H1 (cell line): Measurements from ENCODE around the gene ITGA6. TPM values are rescaled to one million over a fixed set of nuclear protein-coding genes. Genes with fewer than 3 reads are reported as not detected.

ENCODE experiments used
- CTCF ChIA-PET: fragments of 300-600 bp; sonication (Branson Sonifier 250); formaldehyde crosslinking; loops from one replicate; lab custom pipeline; 2021; ENCODE audit not compliant: partially characterized antibody; lab: Charles Lee
- POLR2A ChIA-PET: fragments of 300-600 bp; sonication (Branson Sonifier 250); formaldehyde crosslinking; loops from one replicate; lab custom pipeline; 2021; ENCODE audit warnings: inconsistent platforms; ENCODE audit not compliant: partially characterized antibody; lab: Charles Lee
- DNase-seq, 2 experiments: peaks; one replicate each; pipeline versions ENCODE4 v3.0.0 to v3.0.0-alpha.2; 2010 to 2022; ENCODE audit warnings: low spot score in 2 of 2, low read depth in 1 of 2, mixed read lengths in 1 of 2
- FAIRE-seq: peaks from 2 replicates; lab custom pipeline; 2011; peaks lifted over from hg19 to GRCh38; lab: Jason Lieb, UNC
- H2AFZ ChIP-seq: 2 replicates; pipeline ENCODE4 v1.8.1; 2012; ENCODE audit warnings: low read length, inconsistent platforms
- H2AK5ac ChIP-seq: 2 replicates; pipeline ENCODE4 v1.6.1; 2013; ENCODE audit warnings: low read depth, low read length
- H2BK120ac ChIP-seq: replicated peaks from 2 replicates; pipeline ENCODE3; 2013; ENCODE audit warnings: low read depth, low read length, inconsistent platforms
- H2BK12ac ChIP-seq: 2 replicates; pipeline ENCODE4 v1.6.1; 2013; ENCODE audit warnings: low read depth, low read length
- H2BK15ac ChIP-seq: 2 replicates; pipeline ENCODE4 v1.6.1; 2013; ENCODE audit warnings: low read length
- H2BK20ac ChIP-seq: 2 replicates; pipeline ENCODE4 v1.6.1; 2013; ENCODE audit warnings: low read length
- H2BK5ac ChIP-seq: 2 replicates; pipeline ENCODE4 v1.6.1; 2013; ENCODE audit warnings: low read depth, low read length
- H3K14ac ChIP-seq: 2 replicates; pipeline ENCODE4 v1.6.1; 2013; ENCODE audit warnings: inconsistent platforms; ENCODE audit not compliant: insufficient read length
- H3K18ac ChIP-seq: 2 replicates; pipeline ENCODE4 v1.6.1; 2013; ENCODE audit warnings: low read length; ENCODE audit errors: extremely low read depth
- H3K23ac ChIP-seq: 2 replicates; pipeline ENCODE4 v1.6.1; 2013; ENCODE audit warnings: inconsistent platforms; ENCODE audit not compliant: insufficient read length
- H3K23me2 ChIP-seq: 2 replicates; pipeline ENCODE4 v1.6.1; 2013; ENCODE audit warnings: low read depth, low read length
- H3K27ac ChIP-seq: 2 replicates; pipeline ENCODE4 v1.6.1; 2011; ENCODE audit warnings: low read depth, low read length, inconsistent platforms
- H3K27me3 ChIP-seq, 4 experiments: replicated peaks in 1 of 4; 1 replicate in 1 of 4; 2 replicates in 3 of 4; pipeline versions ENCODE4 v1.6.1 to v1.8.1; 2011 to 2013; ENCODE audit warnings: low read length in 3 of 4, mild to moderate bottlenecking in 3 of 4, inconsistent platforms in 2 of 4, mixed read lengths in 2 of 4, moderate library complexity in 1 of 4; ENCODE audit not compliant: control insufficient read depth in 3 of 4, insufficient read depth in 3 of 4; ENCODE audit errors: extremely low read depth in 1 of 4
- H3K36me3 ChIP-seq, 4 experiments: 2 replicates each; pipeline versions ENCODE4 v1.6.1 to v1.8.1; 2011 to 2013; ENCODE audit warnings: mild to moderate bottlenecking in 4 of 4, low read length in 3 of 4, moderate library complexity in 2 of 4, control low read depth in 1 of 4, inconsistent platforms in 1 of 4; ENCODE audit not compliant: insufficient read depth in 4 of 4, control insufficient read depth in 2 of 4
- H3K4ac ChIP-seq: replicated peaks from 2 replicates; pipeline ENCODE3; 2013; ENCODE audit warnings: low read length, low read depth, mixed read lengths, inconsistent platforms; ENCODE audit not compliant: insufficient read length
- H3K4me1 ChIP-seq, 4 experiments: replicated peaks in 1 of 4; 1 replicate in 1 of 4; 2 replicates in 3 of 4; pipeline versions ENCODE4 v1.6.1 to v1.8.1; 2011 to 2013; ENCODE audit warnings: low read length in 3 of 4, inconsistent platforms in 2 of 4, mixed read lengths in 1 of 4; ENCODE audit not compliant: insufficient read depth in 4 of 4, control insufficient read depth in 3 of 4
- H3K4me2 ChIP-seq, 2 experiments: 2 replicates each; pipeline versions ENCODE4 v1.6.1 to v1.8.1; 2011 to 2013; ENCODE audit warnings: low read depth in 2 of 2, low read length in 2 of 2, control low read depth in 1 of 2, inconsistent platforms in 1 of 2, mild to moderate bottlenecking in 1 of 2; ENCODE audit not compliant: insufficient read depth in 1 of 2
- H3K4me3 ChIP-seq, 4 experiments: fragments of 200-600, 300-600 bp in 1 of 4; sonication (generic), shearing (Covaris generic), sonication (Bioruptor Twin) in 1 of 4; 2 replicates each; pipeline versions ENCODE4 v1.5.1 to v1.8.1; 2011 to 2016; ENCODE audit warnings: low read length in 4 of 4, low read depth in 3 of 4, control low read depth in 2 of 4, inconsistent platforms in 2 of 4, mild to moderate bottlenecking in 2 of 4, mixed read lengths in 1 of 4, moderate library complexity in 1 of 4; ENCODE audit not compliant: insufficient read depth in 2 of 4; ENCODE audit errors: extremely low read depth in 1 of 4
- H3K56ac ChIP-seq: replicated peaks from 2 replicates; pipeline ENCODE3; 2013; ENCODE audit warnings: low read depth, mild to moderate bottlenecking, mixed read lengths, low read length, inconsistent platforms; ENCODE audit not compliant: insufficient read length
- H3K79me1 ChIP-seq: 2 replicates; pipeline ENCODE4 v1.6.1; 2013; ENCODE audit warnings: low read depth, low read length, control low read depth
- H3K79me2 ChIP-seq, 2 experiments: 2 replicates each; pipeline versions ENCODE4 v1.6.1 to v1.8.1; 2012 to 2013; ENCODE audit warnings: low read length in 2 of 2, mild to moderate bottlenecking in 2 of 2, inconsistent platforms in 1 of 2; ENCODE audit not compliant: insufficient read depth in 2 of 2, control insufficient read depth in 1 of 2
- H3K9ac ChIP-seq, 4 experiments: replicated peaks in 1 of 4; 1 replicate in 1 of 4; 2 replicates in 3 of 4; pipeline versions ENCODE4 v1.6.1 to v1.8.1; 2011 to 2013; ENCODE audit warnings: low read depth in 3 of 4, low read length in 3 of 4, control low read depth in 2 of 4, mild to moderate bottlenecking in 2 of 4, moderate library complexity in 2 of 4, inconsistent platforms in 1 of 4; ENCODE audit errors: extremely low read depth in 1 of 4
- H3K9me3 ChIP-seq, 2 experiments: 2 replicates each; pipeline versions ENCODE4 v1.6.1 to v1.8.1; 2012 to 2013; ENCODE audit warnings: mild to moderate bottlenecking in 2 of 2, moderate library complexity in 2 of 2, control low read depth in 1 of 2, inconsistent platforms in 1 of 2, low read depth in 1 of 2, low read length in 1 of 2, mixed read lengths in 1 of 2; ENCODE audit not compliant: insufficient read depth in 2 of 2
- H4K20me1 ChIP-seq, 2 experiments: replicated peaks in 1 of 2; 2 replicates each; pipeline versions ENCODE3 to v1.8.1; 2011 to 2013; ENCODE audit warnings: inconsistent platforms in 2 of 2, low read length in 2 of 2, mild to moderate bottlenecking in 1 of 2; ENCODE audit not compliant: insufficient read depth in 2 of 2, control insufficient read depth in 1 of 2
- H4K5ac ChIP-seq: 2 replicates; pipeline ENCODE4 v1.6.1; 2013; ENCODE audit warnings: low read length, low read depth, mixed read lengths, inconsistent platforms; ENCODE audit not compliant: insufficient read length
- H4K8ac ChIP-seq: 2 replicates; pipeline ENCODE4 v1.8.0; 2013; ENCODE audit warnings: mild to moderate bottlenecking, moderate library complexity, low read length, inconsistent platforms; ENCODE audit not compliant: insufficient read depth; ENCODE audit errors: extremely low read depth
- H4K91ac ChIP-seq: replicated peaks from 2 replicates; pipeline ENCODE3; 2013; ENCODE audit warnings: low read length, mixed read lengths, inconsistent platforms; ENCODE audit not compliant: insufficient read length
- SAP30 ChIP-seq: fragments of 300-600 bp; sonication (generic); IDR thresholded peaks from 2 replicates; pipeline ENCODE4 v1.7.1; 2012; ENCODE audit warnings: low read length, moderate library complexity, mild to moderate bottlenecking, inconsistent platforms; ENCODE audit not compliant: insufficient read depth, insufficient replicate concordance
- TAF1 ChIP-seq: IDR thresholded peaks from 2 replicates; pipeline ENCODE4 v1.6.1; 2011; ENCODE audit warnings: mild to moderate bottlenecking, low read depth, low read length
- ZNF274 ChIP-seq: IDR thresholded peaks from 2 replicates; pipeline ENCODE4 v1.7.0; 2012; ENCODE audit warnings: low read length, borderline replicate concordance; ENCODE audit errors: extremely low read depth
- WGBS, 2 experiments: shearing (Covaris generic) in 1 of 2; methylation state at CpG; one replicate each; pipeline versions ENCODE4 v1.1.6 to v1.1.7; 2013 to 2015; ENCODE audit warnings: low lambda C conversion rate in 2 of 2, mixed read lengths in 2 of 2, inconsistent platforms in 1 of 2, low coverage in 1 of 2, missing lambda C conversion rate in 1 of 2; ENCODE audit not compliant: insufficient replicate concordance in 2 of 2, insufficient coverage in 1 of 2, insufficient read length in 1 of 2; ENCODE audit errors: extremely low coverage in 1 of 2, missing lambda C conversion rate in 1 of 2; 5-methylcytosine and 5-hydroxymethylcytosine counted together
- polyA plus RNA-seq, 7 experiments: library from polyadenylated mRNA; depleted of rRNA in 3 of 7; stranded (reverse) in 5 of 7; unstranded in 2 of 7; fragments of >200 nt in 5 of 7; fragments of 200-250 nt in 2 of 7; gene quantifications; 1 replicate in 5 of 7; 2 replicates in 1 of 7; 4 replicates in 1 of 7; pipeline versions ENCODE4 v1.2.1 to v1.2.3, GENCODE V29; 2011 to 2013; ENCODE audit warnings: missing spikeins in 2 of 7, mixed read lengths in 2 of 7
- total RNA-seq: library from RNA; stranded (reverse); fragmentation: NEBNext Ultra II Directional; extraction: Animal tissue kit (Norgen Biotek cat#: 25700); gene quantifications from 2 replicates; pipeline ENCODE4 v1.2.1, GENCODE V29; 2021

ITGA6 gene
- total and polyA plus RNA-seq, 2 of the 8 experiments (the other 6 are each of a cell fraction or from before 2014, with no cell fraction given) = 26.9 to 118 TPM

GRCh38 chr2:172428832-172429210 lies 1.4 kb downstream of the ITGA6 start:
- H3K4me1 ChIP-seq = peaks cover 5 to 28% (median 21%) of the 10 kb centered on the region in 4 experiments; a peak in 5 of 7 replicates

More at GRCh38 chr2:172428832-172429210, 1.4 kb downstream of the ITGA6 start:
- peak overlapping the region; percentile 78 to 88 (median 84) for H3K4me3 ChIP-seq
- no peak overlapping the region for H4K91ac ChIP-seq
- no peak overlapping the region for H2BK15ac ChIP-seq
- H4K8ac ChIP-seq = no peak overlapping the region
- TF ChIP-seq SAP30 = peak; percentile 11
- 0 out of 2 replicates have a peak, but pooled peaks have one; percentile 4 for TF ChIP-seq TAF1
- TF ChIP-seq ZNF274 = no peak
- no peak overlapping the region for H3K56ac ChIP-seq
- no peak overlapping the region for H3K4ac ChIP-seq
- peaks cover 5 to 22% of the 10 kb centered on the region in 2 experiments for H4K20me1 ChIP-seq
- H2AK5ac ChIP-seq = no peak overlapping the region
- CTCF ChIA-PET = interaction anchor here (0.9 to 36.1 kb wide), 3 partner anchors 25 to 257 kb away, joined by 3 to 634 read pairs (median 3); no protein-coding TSS in a partner anchor
- peak overlapping the region; percentile 93 to 95 for H3K4me2 ChIP-seq
- POLR2A ChIA-PET = interaction anchor here (0.8 to 2.7 kb wide), 7 partner anchors 10 to 48 kb away, joined by 3 to 24 read pairs (median 3); no protein-coding TSS in a partner anchor
- H3K27ac ChIP-seq = no peak overlapping the region
- 0 out of 2 replicates have a peak overlapping the region, but pooled peaks have one; percentile 7 for H2BK5ac ChIP-seq
- H2BK20ac ChIP-seq = no peak overlapping the region
- DNase-seq = no peak
- no peak overlapping the region for H2AFZ ChIP-seq
- no peak overlapping the region for H3K14ac ChIP-seq
- H3K79me2 ChIP-seq = peaks cover 23 to 63% of the 10 kb centered on the region in 2 experiments
- H2BK12ac ChIP-seq = no peak overlapping the region
- H3K18ac ChIP-seq = peak overlapping the region; percentile 43; the same call in 1 of the 2 replicates
- H3K27me3 ChIP-seq = peaks cover 0 to 3% (median 1%) of the 10 kb centered on the region in 4 experiments; a peak in 3 of 7 replicates
- WGBS, 2 experiments = 1% methylated on average over 9 of the region's 9 CpGs; no CpG with 5 or more reads in 1 of the 2 experiments
- H3K9me3 ChIP-seq = no peaks in the 10 kb centered on the region
- H4K5ac ChIP-seq = no peak overlapping the region
- H3K9ac ChIP-seq = peak overlapping the region in 3 of 4 experiments; percentile 62 to 77 (median 68); a peak in 6 of 7 replicates
- H3K23ac ChIP-seq = no peak overlapping the region
- no peak for FAIRE-seq
- no peak overlapping the region for H2BK120ac ChIP-seq
- H3K79me1 ChIP-seq = peaks cover 16% of the 10 kb centered on the region
- H3K36me3 ChIP-seq = no peaks in the 10 kb centered on the region; a peak in 1 of 8 replicates
- H3K23me2 ChIP-seq = peaks cover 11% of the 10 kb centered on the region
